GM06990 (cell line): ENCODE data around the gene RAB40B.

Experiments used
- DNase-seq: peaks from one replicate; pipeline ENCODE4 v3.0.0-alpha.2; 2011; ENCODE audit not compliant: insufficient read length; ENCODE audit errors: extremely low read depth
- H3K27me3 ChIP-seq: replicated peaks from 2 replicates; pipeline ENCODE4 v1.6.0; 2011; ENCODE audit warnings: low read length; ENCODE audit not compliant: control insufficient read depth, insufficient read depth
- H3K36me3 ChIP-seq: 2 replicates; pipeline ENCODE4 v1.5.1; 2011; ENCODE audit warnings: low read length; ENCODE audit not compliant: control insufficient read depth, insufficient read depth
- H3K4me3 ChIP-seq: replicated peaks from 2 replicates; pipeline ENCODE4 v1.5.1; 2011; ENCODE audit warnings: low read depth, mild to moderate bottlenecking, control low read depth, low read length
- CTCF ChIP-seq: IDR thresholded peaks from 2 replicates; pipeline ENCODE4 v1.5.1; 2011; ENCODE audit warnings: low read length, control low read depth, mild to moderate bottlenecking, inconsistent platforms; ENCODE audit not compliant: insufficient read depth, poor library complexity, severe bottlenecking

The RAB40B gene

GRCh38 chr17:82690786-82691489 lies 7.6 kb downstream of the RAB40B start:
- H3K4me3 ChIP-seq, result no peak overlapping the region
- TF ChIP-seq CTCF, result no peak
- H3K27me3 ChIP-seq, result no peaks in the 10 kb centered on the region
- DNase-seq, result no peak
- no peaks in the 10 kb centered on the region for H3K36me3 ChIP-seq

- Histone ChIP-seq H3K36me3 (no peaks in the 10 kb centered on the region), H3K4me3 (no peak overlapping the region), H3K27me3 (no peaks in the 10 kb centered on the region)
- TF ChIP-seq CTCF, result no peak
- no peak for DNase-seq
These were observed 9.4 kb downstream of the RAB40B start for GRCh38 chr17:82689077-82689476.

GRCh38 chr17:82687871-82688270 lies 10.6 kb downstream of the RAB40B start:
- H3K27me3 ChIP-seq, result no peaks in the 10 kb centered on the region
- no peak overlapping the region for H3K4me3 ChIP-seq
- no peak for TF ChIP-seq CTCF
- no peaks in the 10 kb centered on the region for H3K36me3 ChIP-seq
- DNase-seq, result no peak

- Histone ChIP-seq H3K27me3 (no peaks in the 10 kb centered on the region), H3K4me3 (no peak overlapping the region), H3K36me3 (no peaks in the 10 kb centered on the region)
- DNase-seq, result no peak
- no peak for TF ChIP-seq CTCF
These were observed 11.1 kb downstream of the RAB40B start for GRCh38 chr17:82687375-82687861.

- H3K27me3 ChIP-seq, result no peaks in the 10 kb centered on the region
- DNase-seq, result no peak
- no peaks in the 10 kb centered on the region for H3K36me3 ChIP-seq
- no peak overlapping the region for H3K4me3 ChIP-seq
- no peak for TF ChIP-seq CTCF
These were observed 11.9 kb downstream of the RAB40B start for GRCh38 chr17:82686366-82687324.
